ENCODE results near the gene CRABP2. TPM values are rescaled to one million over a fixed set of nuclear protein-coding genes. Genes with fewer than 3 reads are reported as not detected.

CRABP2 gene
- total and polyA plus RNA-seq, 2 of the 13 experiments (the other 11 are each of a cell fraction or from before 2014, with no cell fraction given), result 0.40 to 0.60 TPM

DNA sequence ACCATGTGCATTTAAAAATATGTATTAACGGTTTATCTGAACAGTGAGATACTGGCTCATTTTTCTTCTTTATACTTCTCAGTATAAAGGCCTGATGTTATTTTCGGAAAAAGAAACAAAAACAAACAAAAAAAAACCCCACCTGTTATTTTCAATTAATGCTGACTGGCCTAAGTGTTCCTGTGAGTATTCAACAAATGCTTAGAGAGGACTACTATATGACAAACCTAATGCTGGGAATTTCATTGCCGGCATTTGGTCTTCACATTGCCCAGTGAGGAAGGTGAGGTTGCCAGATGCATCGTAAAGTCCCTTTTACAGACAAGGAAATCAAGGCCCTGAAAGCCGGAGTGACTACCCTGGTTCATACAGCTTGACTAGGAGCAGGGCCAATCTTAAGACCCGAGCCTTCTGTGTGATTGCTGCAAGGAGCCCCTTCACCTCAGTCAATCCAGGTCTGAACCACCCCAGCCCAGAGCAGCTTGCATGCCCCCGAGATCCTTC lies 34.9 kb upstream of the CRABP2 start:
- H3K9me3 ChIP-seq (ENCODE audit: low read length), result no peaks in the 10 kb centered on the region
- DNase-seq (ENCODE audit: low spot score) (no peak), ATAC-seq (peak; percentile 1; the same call in 2 of the 3 replicates), FAIRE-seq (no peak)
- H3K9ac ChIP-seq (ENCODE audit: insufficient read depth, low read depth, low read length), result peak overlapping the region; percentile 91
- TSS peak; percentile 26 for BruUV-seq (replicated peaks)
- peaks cover 11% of the 10 kb centered on the region for H3K79me2 ChIP-seq (ENCODE audit: insufficient read depth, low read length)
- in situ Hi-C loops (cut with HindIII; ENCODE audit: extremely low pct_ligation_motif_present, low pct_unique_long_range_greater_than_20kb) (no loop called here), intact Hi-C loops (cut with micrococcal nuclease; ENCODE audit: unreplicated experiment) (no loop called here)
- 11% methylated on average over 4 of the region's 7 CpGs for WGBS (ENCODE audit: low lambda C conversion rate)
- no peak overlapping the region for H2AFZ ChIP-seq (ENCODE audit: low read length)
- peak overlapping the region; percentile 98 for H3K4me2 ChIP-seq (ENCODE audit: low read depth, low read length)
- H3K36me3 ChIP-seq (replicated peaks in 1 of 2; ENCODE audit: control insufficient read depth in 1 of 2, insufficient read depth in 2 of 2, low read length in 2 of 2), result peaks cover 10 to 33% of the 10 kb centered on the region in 2 experiments; a peak in 4 of 5 replicates
- peak overlapping the region; percentile 78 to 93 (median 81) for H3K4me3 ChIP-seq (replicated peaks in 1 of 3; ENCODE audit: insufficient read depth in 1 of 3, low read depth in 2 of 3, low read length in 3 of 3)
- peaks cover 16% of the 10 kb centered on the region for H3K4me1 ChIP-seq (ENCODE audit: insufficient read depth, low read length)
- no peaks in the 10 kb centered on the region; a peak in 1 of 5 replicates for H3K27me3 ChIP-seq (ENCODE audit: control insufficient read depth in 1 of 2, insufficient read depth in 2 of 2, low read length in 2 of 2)
- peak overlapping the region; percentile 83 for H3K27ac ChIP-seq (ENCODE audit: extremely low read length, insufficient read depth, low read length)
- POLR2A ChIA-PET, result interaction anchor here (0.7 to 3.3 kb wide), 9 partner anchors 8 to 79 kb away, joined by 3 to 125 read pairs (median 10); partner anchors contain the start of genes HDGF, ISG20L2, METTL25B and NES
- no peaks in the 10 kb centered on the region for H4K20me1 ChIP-seq (ENCODE audit: insufficient read depth, low read length)
- CTCF ChIA-PET (ENCODE audit: low intra/inter-chr PET ratio, low total read pairs), result no interaction called here
- TF ChIP-seq ZNF724P (CRISPR knock-in tag; IDR thresholded peaks at IDR 0.05; ENCODE audit: borderline replicate concordance) (0 out of 2 replicates have a peak, but pooled peaks have one; percentile 14), TBX3 (IDR thresholded peaks at IDR 0.05; ENCODE audit: borderline replicate concordance) (no peak), MTA1 (CRISPR knock-in tag; IDR thresholded peaks at IDR 0.05; ENCODE audit: borderline replicate concordance) (no peak), NCOA5 (CRISPR knock-in tag; IDR thresholded peaks at IDR 0.05) (no peak), XRCC5 (optimal IDR thresholded peaks at IDR 0.05; ENCODE audit: low read length) (no peak), ZNF367 (CRISPR knock-in tag; IDR thresholded peaks at IDR 0.05; ENCODE audit: borderline replicate concordance) (no peak), ZNF331 (CRISPR knock-in tag; IDR thresholded peaks at IDR 0.05) (no peak), MAFF (IDR thresholded peaks at IDR 0.05; ENCODE audit: low read depth, low read length) (peak; percentile 64; the same call in 1 of the 2 replicates), ZNF564 (CRISPR knock-in tag; IDR thresholded peaks at IDR 0.05) (no peak), ZSCAN29 (CRISPR knock-in tag; conservative IDR thresholded peaks at IDR 0.05) (no peak)
- TF ChIP-seq, protein P1, sequence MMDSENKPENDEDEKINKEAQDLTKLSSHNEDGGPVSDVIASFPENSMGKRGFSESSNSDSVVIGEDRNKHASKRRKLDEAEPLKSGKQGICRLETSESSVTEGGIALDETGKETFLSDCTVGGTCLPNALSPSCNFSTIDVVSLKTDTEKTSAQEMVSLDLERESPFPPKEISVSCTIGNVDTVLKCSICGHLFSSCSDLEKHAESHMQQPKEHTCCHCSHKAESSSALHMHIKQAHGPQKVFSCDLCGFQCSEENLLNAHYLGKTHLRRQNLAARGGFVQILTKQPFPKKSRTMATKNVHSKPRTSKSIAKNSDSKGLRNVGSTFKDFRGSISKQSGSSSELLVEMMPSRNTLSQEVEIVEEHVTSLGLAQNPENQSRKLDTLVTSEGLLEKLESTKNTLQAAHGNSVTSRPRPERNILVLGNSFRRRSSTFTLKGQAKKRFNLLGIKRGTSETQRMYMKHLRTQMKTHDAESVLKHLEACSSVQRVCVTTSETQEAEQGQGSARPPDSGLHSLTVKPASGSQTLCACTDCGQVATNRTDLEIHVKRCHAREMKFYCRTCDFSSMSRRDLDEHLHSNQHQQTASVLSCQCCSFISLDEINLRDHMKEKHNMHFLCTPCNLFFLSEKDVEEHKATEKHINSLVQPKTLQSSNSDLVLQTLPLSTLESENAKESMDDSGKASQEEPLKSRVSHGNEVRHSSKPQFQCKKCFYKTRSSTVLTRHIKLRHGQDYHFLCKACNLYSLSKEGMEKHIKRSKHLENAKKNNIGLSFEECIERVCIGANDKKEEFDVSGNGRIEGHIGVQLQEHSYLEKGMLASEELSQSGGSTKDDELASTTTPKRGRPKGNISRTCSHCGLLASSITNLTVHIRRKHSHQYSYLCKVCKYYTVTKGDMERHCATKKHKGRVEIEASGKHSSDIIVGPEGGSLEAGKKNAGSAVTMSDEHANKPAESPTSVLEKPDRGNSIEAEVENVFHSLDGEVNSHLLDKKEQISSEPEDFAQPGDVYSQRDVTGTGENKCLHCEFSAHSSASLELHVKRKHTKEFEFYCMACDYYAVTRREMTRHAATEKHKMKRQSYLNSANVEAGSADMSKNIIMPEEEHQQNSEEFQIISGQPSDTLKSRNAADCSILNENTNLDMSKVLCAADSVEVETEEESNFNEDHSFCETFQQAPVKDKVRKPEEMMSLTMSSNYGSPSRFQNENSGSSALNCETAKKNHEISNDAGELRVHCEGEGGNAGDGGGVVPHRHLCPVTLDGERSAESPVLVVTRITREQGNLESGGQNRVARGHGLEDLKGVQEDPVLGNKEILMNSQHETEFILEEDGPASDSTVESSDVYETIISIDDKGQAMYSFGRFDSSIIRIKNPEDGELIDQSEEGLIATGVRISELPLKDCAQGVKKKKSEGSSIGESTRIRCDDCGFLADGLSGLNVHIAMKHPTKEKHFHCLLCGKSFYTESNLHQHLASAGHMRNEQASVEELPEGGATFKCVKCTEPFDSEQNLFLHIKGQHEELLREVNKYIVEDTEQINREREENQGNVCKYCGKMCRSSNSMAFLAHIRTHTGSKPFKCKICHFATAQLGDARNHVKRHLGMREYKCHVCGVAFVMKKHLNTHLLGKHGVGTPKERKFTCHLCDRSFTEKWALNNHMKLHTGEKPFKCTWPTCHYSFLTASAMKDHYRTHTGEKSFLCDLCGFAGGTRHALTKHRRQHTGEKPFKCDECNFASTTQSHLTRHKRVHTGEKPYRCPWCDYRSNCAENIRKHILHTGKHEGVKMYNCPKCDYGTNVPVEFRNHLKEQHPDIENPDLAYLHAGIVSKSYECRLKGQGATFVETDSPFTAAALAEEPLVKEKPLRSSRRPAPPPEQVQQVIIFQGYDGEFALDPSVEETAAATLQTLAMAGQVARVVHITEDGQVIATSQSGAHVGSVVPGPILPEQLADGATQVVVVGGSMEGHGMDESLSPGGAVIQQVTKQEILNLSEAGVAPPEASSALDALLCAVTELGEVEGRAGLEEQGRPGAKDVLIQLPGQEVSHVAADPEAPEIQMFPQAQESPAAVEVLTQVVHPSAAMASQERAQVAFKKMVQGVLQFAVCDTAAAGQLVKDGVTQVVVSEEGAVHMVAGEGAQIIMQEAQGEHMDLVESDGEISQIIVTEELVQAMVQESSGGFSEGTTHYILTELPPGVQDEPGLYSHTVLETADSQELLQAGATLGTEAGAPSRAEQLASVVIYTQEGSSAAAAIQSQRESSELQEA (CRISPR knock-in tag; IDR thresholded peaks at IDR 0.05; ENCODE audit: not compliant biosample characterization), result no peak
- TF ChIP-seq, protein P2, sequence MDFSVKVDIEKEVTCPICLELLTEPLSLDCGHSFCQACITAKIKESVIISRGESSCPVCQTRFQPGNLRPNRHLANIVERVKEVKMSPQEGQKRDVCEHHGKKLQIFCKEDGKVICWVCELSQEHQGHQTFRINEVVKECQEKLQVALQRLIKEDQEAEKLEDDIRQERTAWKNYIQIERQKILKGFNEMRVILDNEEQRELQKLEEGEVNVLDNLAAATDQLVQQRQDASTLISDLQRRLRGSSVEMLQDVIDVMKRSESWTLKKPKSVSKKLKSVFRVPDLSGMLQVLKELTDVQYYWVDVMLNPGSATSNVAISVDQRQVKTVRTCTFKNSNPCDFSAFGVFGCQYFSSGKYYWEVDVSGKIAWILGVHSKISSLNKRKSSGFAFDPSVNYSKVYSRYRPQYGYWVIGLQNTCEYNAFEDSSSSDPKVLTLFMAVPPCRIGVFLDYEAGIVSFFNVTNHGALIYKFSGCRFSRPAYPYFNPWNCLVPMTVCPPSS (IDR thresholded peaks at IDR 0.05), result no peak
- TF ChIP-seq, protein P3, sequence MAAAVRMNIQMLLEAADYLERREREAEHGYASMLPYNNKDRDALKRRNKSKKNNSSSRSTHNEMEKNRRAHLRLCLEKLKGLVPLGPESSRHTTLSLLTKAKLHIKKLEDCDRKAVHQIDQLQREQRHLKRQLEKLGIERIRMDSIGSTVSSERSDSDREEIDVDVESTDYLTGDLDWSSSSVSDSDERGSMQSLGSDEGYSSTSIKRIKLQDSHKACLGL (CRISPR knock-in tag; IDR thresholded peaks at IDR 0.05), result no peak
- TF ChIP-seq, protein P4, sequence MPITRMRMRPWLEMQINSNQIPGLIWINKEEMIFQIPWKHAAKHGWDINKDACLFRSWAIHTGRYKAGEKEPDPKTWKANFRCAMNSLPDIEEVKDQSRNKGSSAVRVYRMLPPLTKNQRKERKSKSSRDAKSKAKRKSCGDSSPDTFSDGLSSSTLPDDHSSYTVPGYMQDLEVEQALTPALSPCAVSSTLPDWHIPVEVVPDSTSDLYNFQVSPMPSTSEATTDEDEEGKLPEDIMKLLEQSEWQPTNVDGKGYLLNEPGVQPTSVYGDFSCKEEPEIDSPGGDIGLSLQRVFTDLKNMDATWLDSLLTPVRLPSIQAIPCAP (CRISPR knock-in tag; IDR thresholded peaks at IDR 0.05; ENCODE audit: low read depth), result no peak
